ENCODE data around the gene NT5DC3. TPM values are rescaled to one million over a fixed set of nuclear protein-coding genes. Genes with fewer than 3 reads are reported as not detected.

NT5DC3 gene
- total RNA-seq, 3 donors from 2014 or later: 3.8 to 19.9 (median 12.5) TPM

DNA sequence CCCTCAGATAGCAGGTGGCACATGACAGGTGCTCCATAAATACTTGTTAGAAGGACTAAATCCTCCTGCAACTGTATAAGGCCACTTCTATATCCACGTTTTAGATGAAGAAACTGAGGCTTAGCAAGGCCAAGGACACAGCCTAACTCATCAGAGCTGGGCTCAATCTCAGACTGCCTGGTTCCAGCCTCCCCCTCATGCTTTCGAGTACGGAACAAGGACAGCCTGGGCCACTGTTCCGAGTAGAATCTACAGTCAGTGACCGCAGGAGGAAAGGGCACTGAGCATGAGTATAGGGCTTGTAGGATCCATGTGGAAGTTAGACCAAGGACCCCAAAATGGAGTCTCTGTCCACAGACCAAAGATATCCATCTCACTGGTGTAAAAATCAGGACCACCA, 84.6 kb downstream of the NT5DC3 start:
- TF ChIP-seq POLR2A (IDR thresholded peaks at IDR 0.05) (no peak), POLR2AphosphoS5 (IDR thresholded peaks at IDR 0.05) (no peak)
- TF ChIP-seq, protein P1, sequence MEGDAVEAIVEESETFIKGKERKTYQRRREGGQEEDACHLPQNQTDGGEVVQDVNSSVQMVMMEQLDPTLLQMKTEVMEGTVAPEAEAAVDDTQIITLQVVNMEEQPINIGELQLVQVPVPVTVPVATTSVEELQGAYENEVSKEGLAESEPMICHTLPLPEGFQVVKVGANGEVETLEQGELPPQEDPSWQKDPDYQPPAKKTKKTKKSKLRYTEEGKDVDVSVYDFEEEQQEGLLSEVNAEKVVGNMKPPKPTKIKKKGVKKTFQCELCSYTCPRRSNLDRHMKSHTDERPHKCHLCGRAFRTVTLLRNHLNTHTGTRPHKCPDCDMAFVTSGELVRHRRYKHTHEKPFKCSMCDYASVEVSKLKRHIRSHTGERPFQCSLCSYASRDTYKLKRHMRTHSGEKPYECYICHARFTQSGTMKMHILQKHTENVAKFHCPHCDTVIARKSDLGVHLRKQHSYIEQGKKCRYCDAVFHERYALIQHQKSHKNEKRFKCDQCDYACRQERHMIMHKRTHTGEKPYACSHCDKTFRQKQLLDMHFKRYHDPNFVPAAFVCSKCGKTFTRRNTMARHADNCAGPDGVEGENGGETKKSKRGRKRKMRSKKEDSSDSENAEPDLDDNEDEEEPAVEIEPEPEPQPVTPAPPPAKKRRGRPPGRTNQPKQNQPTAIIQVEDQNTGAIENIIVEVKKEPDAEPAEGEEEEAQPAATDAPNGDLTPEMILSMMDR (IDR thresholded peaks at IDR 0.05): no peak
- no peak overlapping the region for H3K27ac ChIP-seq

DNA sequence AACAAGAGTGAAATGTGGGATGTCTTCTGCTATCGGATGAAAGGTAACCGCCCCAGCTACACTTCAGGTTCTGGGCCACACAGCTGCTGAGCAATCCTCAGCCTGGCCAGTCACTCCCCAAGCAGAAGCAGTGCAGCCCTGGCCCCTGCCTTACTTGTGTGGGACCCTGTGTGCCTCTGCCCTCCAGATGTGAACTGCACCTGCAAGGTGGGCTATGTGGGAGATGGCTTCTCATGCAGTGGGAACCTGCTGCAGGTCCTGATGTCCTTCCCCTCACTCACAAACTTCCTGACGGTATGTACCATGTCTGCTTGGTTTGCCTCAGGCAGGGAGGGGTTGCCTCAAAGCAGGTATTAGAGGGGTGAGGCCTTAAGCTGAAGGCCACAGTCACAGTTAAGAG, 85.6 kb downstream of the NT5DC3 start:
- no peaks in the 10 kb centered on the region for H3K36me3 ChIP-seq
- intact Hi-C loops (cut with DNase I; ENCODE audit: low total_unique reads): no loop called here

More for the DNA sequence above, 84.6 kb downstream of the NT5DC3 start:
- no peaks in the 10 kb centered on the region for H3K4me1 ChIP-seq
- H3K27me3 ChIP-seq: no peaks in the 10 kb centered on the region
- no peaks in the 10 kb centered on the region for H3K36me3 ChIP-seq
- intact Hi-C loops (cut with DNase I; ENCODE audit: low total_unique reads): no loop called here
- H3K4me3 ChIP-seq: no peak overlapping the region
- H3K9me3 ChIP-seq: no peaks in the 10 kb centered on the region
- DNase-seq (ENCODE audit: low spot score in 2 of 2): no peak

DNA sequence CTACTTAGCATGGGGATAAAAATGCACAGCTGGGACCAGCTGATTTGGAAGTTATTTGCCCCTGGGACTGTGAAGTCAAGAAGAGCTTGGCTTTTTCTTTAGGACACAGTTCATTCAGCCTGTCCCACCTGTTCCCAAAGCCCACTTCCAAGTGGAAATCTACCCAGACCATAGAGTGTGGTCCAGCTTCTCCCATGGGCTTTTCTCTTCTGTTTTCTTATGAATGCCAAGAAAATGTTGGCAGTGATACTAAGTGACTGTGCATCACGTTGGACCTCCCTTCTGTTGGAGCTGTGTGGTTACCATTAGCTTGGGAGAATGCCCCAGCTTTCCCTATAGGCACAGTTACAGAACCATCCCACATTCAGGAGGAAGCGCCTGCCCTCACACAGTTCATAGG, 89.4 kb downstream of the NT5DC3 start:
- intact Hi-C loops (cut with DNase I; ENCODE audit: low total_unique reads): no loop called here

More for the DNA sequence above, 85.6 kb downstream of the NT5DC3 start:
- DNase-seq (ENCODE audit: low spot score in 2 of 2): no peak
- H3K27me3 ChIP-seq: no peaks in the 10 kb centered on the region
- no peaks in the 10 kb centered on the region for H3K4me1 ChIP-seq
- no peaks in the 10 kb centered on the region for H3K9me3 ChIP-seq
- H3K4me3 ChIP-seq: no peak overlapping the region
- no peak overlapping the region for H3K27ac ChIP-seq
- no peak for TF ChIP-seq POLR2A (IDR thresholded peaks at IDR 0.05)
- TF ChIP-seq, protein P1 (IDR thresholded peaks at IDR 0.05): no peak
- TF ChIP-seq POLR2AphosphoS5 (IDR thresholded peaks at IDR 0.05): no peak

DNA sequence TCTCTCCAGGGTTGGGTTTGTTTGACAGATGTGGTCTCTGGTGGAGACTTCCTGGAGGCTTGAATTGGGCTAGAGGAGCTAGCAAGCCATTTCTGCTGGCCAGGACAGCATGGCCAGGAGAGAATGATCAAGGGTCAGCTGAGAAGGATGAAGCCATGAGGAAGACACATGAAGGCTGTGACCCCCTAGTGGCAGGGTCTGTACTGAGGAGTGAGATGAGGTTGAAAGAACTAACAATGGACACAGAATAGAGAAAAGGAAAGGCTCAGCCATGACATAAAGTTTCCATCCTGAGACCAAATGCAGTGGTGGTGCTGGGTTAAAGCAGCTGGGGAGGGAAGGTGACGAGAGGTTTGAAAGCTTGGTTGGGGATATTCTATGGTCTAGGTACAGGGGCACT, 89.9 kb downstream of the NT5DC3 start:
- intact Hi-C loops (cut with DNase I; ENCODE audit: low total_unique reads): no loop called here
- H3K4me3 ChIP-seq: no peak overlapping the region
- DNase-seq (ENCODE audit: low spot score in 2 of 2): no peak
- H3K27ac ChIP-seq: no peak overlapping the region
- H3K9me3 ChIP-seq: no peaks in the 10 kb centered on the region
- TF ChIP-seq POLR2A (IDR thresholded peaks at IDR 0.05): no peak
- TF ChIP-seq POLR2AphosphoS5 (IDR thresholded peaks at IDR 0.05): no peak
- TF ChIP-seq, protein P1 (IDR thresholded peaks at IDR 0.05): no peak
- H3K36me3 ChIP-seq: no peaks in the 10 kb centered on the region
- H3K4me1 ChIP-seq: no peaks in the 10 kb centered on the region
- no peaks in the 10 kb centered on the region for H3K27me3 ChIP-seq

More for the DNA sequence above, 89.4 kb downstream of the NT5DC3 start:
- TF ChIP-seq POLR2AphosphoS5 (IDR thresholded peaks at IDR 0.05) (no peak), POLR2A (IDR thresholded peaks at IDR 0.05) (no peak)
- TF ChIP-seq, protein P1 (IDR thresholded peaks at IDR 0.05): no peak
- H3K27me3 ChIP-seq: no peaks in the 10 kb centered on the region
- no peaks in the 10 kb centered on the region for H3K4me1 ChIP-seq
- H3K27ac ChIP-seq: no peak overlapping the region
- DNase-seq (ENCODE audit: low spot score in 2 of 2): no peak
- H3K9me3 ChIP-seq: no peaks in the 10 kb centered on the region
- H3K36me3 ChIP-seq: no peaks in the 10 kb centered on the region
- H3K4me3 ChIP-seq: no peak overlapping the region

DNA sequence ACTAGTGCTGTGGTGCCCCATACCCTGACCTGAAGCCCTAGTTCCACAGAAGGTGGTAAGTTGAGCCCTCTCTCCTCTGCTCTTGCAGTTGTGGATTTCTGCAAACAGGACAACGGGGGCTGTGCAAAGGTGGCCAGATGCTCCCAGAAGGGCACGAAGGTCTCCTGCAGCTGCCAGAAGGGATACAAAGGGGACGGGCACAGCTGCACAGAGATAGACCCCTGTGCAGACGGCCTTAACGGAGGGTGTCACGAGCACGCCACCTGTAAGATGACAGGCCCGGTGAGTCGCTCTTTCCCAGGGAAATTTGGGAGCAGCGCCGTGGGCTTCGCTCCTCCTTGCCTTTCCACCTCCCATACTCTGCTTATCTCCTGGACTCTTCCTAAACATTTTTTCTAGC, 92.2 kb downstream of the NT5DC3 start:
- no peak for DNase-seq (ENCODE audit: low spot score in 2 of 2)
- Histone ChIP-seq H3K4me3 (no peak overlapping the region), H3K9me3 (no peaks in the 10 kb centered on the region), H3K36me3 (no peaks in the 10 kb centered on the region), H3K27ac (no peak overlapping the region), H3K27me3 (no peaks in the 10 kb centered on the region), H3K4me1 (no peaks in the 10 kb centered on the region)
- intact Hi-C loops (cut with DNase I; ENCODE audit: low total_unique reads): no loop called here
- TF ChIP-seq POLR2A (IDR thresholded peaks at IDR 0.05) (no peak), POLR2AphosphoS5 (IDR thresholded peaks at IDR 0.05) (no peak)
- TF ChIP-seq, protein P1 (IDR thresholded peaks at IDR 0.05): no peak

All from breast epithelium (tissue), 4 donors.